Hematopoietic multipotent progenitor cell treated with erythropoietin and hydrocortisone succinate and interleukin-3 and kit ligand, for 15 days (in vitro differentiated cells): Measurements from ENCODE around the gene MED25.

ENCODE experiments used
- DNase-seq: peaks from one replicate; pipeline ENCODE4 v3.0.0-alpha.2; 2015; ENCODE audit warnings: low spot score

MED25 gene

GRCh38 chr19:49816590-49816989 lies 1.5 kb upstream of the MED25 start:
- no peak for DNase-seq

- peak; percentile 33 for DNase-seq
Observed at GRCh38 chr19:49818649-49819370, 721 bp downstream of the MED25 start.

- peak; percentile 56 for DNase-seq
Observed at GRCh38 chr19:49819452-49820115, 1.5 kb downstream of the MED25 start.

- DNase-seq: peak; percentile 93
Observed at GRCh38 chr19:49820125-49820524, 2.0 kb downstream of the MED25 start.

GRCh38 chr19:49823472-49823871 lies 5.4 kb downstream of the MED25 start:
- DNase-seq: no peak

GRCh38 chr19:49824662-49825061 lies 6.6 kb downstream of the MED25 start:
- DNase-seq: no peak

- DNase-seq: no peak
Observed at GRCh38 chr19:49827034-49827433, 8.9 kb downstream of the MED25 start.

GRCh38 chr19:49829200-49829599 lies 11.1 kb downstream of the MED25 start:
- no peak for DNase-seq

GRCh38 chr19:49829721-49830120 lies 11.6 kb downstream of the MED25 start:
- no peak for DNase-seq

GRCh38 chr19:49830766-49831165 lies 12.7 kb downstream of the MED25 start:
- DNase-seq: no peak

GRCh38 chr19:49831592-49831991 lies 13.5 kb downstream of the MED25 start:
- no peak for DNase-seq

- no peak for DNase-seq
Observed at GRCh38 chr19:49832556-49832955, 14.5 kb downstream of the MED25 start.

- DNase-seq: no peak
Observed at GRCh38 chr19:49833599-49833998, 15.5 kb downstream of the MED25 start.

- no peak for DNase-seq
Observed at GRCh38 chr19:49835562-49835961, 17.5 kb downstream of the MED25 start.

GRCh38 chr19:49836176-49837008 lies 18.3 kb downstream of the MED25 start:
- no peak for DNase-seq

- no peak for DNase-seq
Observed at GRCh38 chr19:49837009-49837310, 18.9 kb downstream of the MED25 start.

- no peak for DNase-seq
Observed at GRCh38 chr19:49837425-49837824, 19.3 kb downstream of the MED25 start.

GRCh38 chr19:49838885-49839588 lies 20.9 kb downstream of the MED25 start:
- DNase-seq: no peak

GRCh38 chr19:49839713-49840112 lies 21.6 kb downstream of the MED25 start:
- DNase-seq: no peak

- no peak for DNase-seq
Observed at GRCh38 chr19:49840321-49840720, 22.2 kb downstream of the MED25 start.

- DNase-seq: no peak
Observed at GRCh38 chr19:49840736-49841249, 22.7 kb downstream of the MED25 start.

- no peak for DNase-seq
Observed at GRCh38 chr19:49843265-49843664, 25.2 kb downstream of the MED25 start.
